IPS-20b (cell line): Measurements from ENCODE around the gene OSTN.
"Not testable (repeated sequence)": the region's sequence is repeated elsewhere in the genome, so short reads cannot be mapped to it uniquely, and the experiment has no call there.

ENCODE experiments used
- H3K27ac ChIP-seq: one replicate; pipeline ENCODE4 v1.5.1; 2013; ENCODE audit warnings: low read length
- H3K27me3 ChIP-seq: 2 replicates; pipeline ENCODE4 v1.6.1; 2013; ENCODE audit warnings: mild to moderate bottlenecking, low read length, inconsistent platforms; ENCODE audit not compliant: insufficient read depth
- H3K36me3 ChIP-seq: 2 replicates; pipeline ENCODE4 v1.6.1; 2013; ENCODE audit warnings: low read depth, mild to moderate bottlenecking, inconsistent platforms, low read length, moderate library complexity; ENCODE audit not compliant: insufficient read depth
- H3K4me1 ChIP-seq: 2 replicates; pipeline ENCODE4 v1.6.1; 2013; ENCODE audit warnings: mild to moderate bottlenecking, control low read depth, inconsistent platforms, low read length, moderate library complexity; ENCODE audit not compliant: insufficient read depth
- H3K4me3 ChIP-seq: 2 replicates; pipeline ENCODE4 v1.5.1; 2013; ENCODE audit warnings: mild to moderate bottlenecking, low read length, inconsistent platforms
- H3K9ac ChIP-seq: 2 replicates; pipeline ENCODE4 v1.6.1; 2013; ENCODE audit warnings: low read depth, mild to moderate bottlenecking, inconsistent platforms, low read length, moderate library complexity
- H3K9me3 ChIP-seq: 2 replicates; pipeline ENCODE4 v1.6.1; 2013; ENCODE audit warnings: mild to moderate bottlenecking, low read depth, low read length, inconsistent platforms; ENCODE audit not compliant: insufficient read depth

OSTN gene

DNA sequence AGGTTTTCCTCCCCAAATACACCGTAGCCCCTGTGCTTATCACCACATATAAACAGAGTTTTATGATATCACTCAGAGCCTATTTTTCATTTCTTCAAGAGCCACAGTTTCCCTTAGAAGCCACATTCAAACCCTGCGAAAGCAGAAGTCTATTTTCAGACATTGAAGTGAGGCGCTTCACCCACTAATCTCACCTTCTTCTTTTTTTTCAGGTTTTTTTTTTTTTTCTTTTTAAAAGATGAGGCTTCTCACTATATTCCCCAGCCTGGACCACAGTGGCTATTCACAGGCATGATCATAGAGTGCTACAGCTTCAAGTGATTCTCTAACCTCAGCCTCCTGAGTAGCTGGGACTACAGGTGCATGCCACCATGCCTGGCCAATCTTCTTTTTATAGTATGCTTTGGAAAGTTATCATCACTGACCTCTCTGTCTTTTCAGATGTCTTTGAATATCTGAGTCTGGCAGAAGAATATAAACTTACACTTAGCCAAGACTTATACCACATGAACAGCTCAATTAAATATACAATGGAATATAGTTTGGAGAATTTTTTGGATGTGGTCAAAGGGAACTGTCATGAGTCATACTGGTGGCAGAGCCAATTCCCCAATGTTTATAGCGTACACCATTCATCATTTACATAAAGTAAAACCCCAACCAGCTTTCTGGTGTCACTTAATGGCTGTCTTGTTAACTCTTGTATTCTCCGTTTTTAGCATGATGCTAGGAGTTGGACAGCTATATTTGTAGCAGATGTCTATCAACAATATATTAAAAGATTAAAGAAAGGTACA, 70.4 kb downstream of the OSTN start:
- Histone ChIP-seq H3K27ac (no peak overlapping the region), H3K9me3 (no peaks in the 10 kb centered on the region; the same call in 1 of the 2 replicates), H3K27me3 (no peaks in the 10 kb centered on the region), H3K9ac (no peak overlapping the region), H3K4me3 (no peak overlapping the region), H3K36me3 (no peaks in the 10 kb centered on the region), H3K4me1 (no peaks in the 10 kb centered on the region)

DNA sequence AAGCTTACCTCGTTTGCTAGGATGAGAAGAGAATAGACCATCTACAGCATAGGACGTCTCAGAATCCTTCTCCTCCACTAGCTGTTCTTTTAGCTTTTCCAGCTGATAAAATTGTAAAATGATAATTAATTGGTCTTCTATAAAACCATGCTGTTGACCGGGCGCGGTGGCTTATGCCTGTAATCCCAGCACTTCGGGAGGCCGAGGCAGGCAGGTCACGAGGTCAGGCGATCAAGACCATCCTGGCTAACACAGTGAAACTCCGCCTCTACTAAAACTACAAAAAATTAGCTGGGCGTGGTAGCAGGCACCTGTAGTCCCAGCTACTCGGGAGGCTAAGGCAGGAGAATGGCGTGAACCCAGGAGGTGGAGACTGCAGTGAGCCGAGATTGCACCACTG, 76.2 kb downstream of the OSTN start:
- H3K9me3 ChIP-seq, H3K9ac ChIP-seq, H3K4me1 ChIP-seq, H3K27ac ChIP-seq, H3K4me3 ChIP-seq, H3K27me3 ChIP-seq, H3K36me3 ChIP-seq: not testable (repeated sequence)

DNA sequence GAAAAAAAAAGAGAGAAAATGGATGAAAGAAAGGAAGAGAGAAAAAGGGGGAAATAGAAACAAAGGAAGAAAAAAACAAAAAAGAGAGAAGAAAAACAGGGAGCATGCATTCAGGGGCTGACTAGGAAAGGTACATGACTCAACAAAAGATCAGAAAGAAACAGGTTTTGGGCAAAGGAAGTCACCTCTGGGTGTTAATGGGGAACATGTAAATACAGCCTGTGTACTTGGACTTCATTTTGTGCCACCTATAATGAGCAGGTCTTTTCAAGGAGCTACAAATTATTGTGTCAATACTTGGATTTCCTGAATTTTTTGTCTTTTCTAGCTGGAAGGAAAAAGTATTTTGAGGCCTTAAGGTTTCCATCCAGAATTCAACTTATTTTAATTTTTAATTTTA, 76.7 kb downstream of the OSTN start:
- Histone ChIP-seq H3K4me3 (no peak overlapping the region), H3K9me3 (no peaks in the 10 kb centered on the region; the same call in 1 of the 2 replicates), H3K4me1 (no peaks in the 10 kb centered on the region), H3K27ac (no peak overlapping the region), H3K36me3 (no peaks in the 10 kb centered on the region), H3K9ac (no peak overlapping the region), H3K27me3 (no peaks in the 10 kb centered on the region)

DNA sequence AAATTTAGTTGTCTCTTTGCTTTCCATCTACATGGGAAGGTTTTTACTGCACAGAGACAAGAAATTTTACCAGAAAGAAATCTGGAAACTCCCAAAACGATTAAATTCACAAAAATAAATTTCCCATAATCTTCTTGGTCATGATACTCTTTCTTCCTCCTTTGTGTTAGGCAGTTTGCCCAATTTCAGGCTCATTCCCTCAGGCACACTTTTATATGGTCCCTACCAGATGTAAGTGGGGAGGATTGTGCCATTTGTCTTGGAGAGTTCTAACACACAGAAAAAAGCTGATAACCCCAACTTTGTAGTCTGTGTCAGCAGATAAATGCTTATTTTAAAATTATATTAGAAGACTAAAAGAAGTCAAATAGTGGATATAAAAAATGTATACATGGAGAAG, 81.1 kb downstream of the OSTN start:
- no peak overlapping the region for H3K27ac ChIP-seq
- H3K4me3 ChIP-seq, result no peak overlapping the region
- H3K4me1 ChIP-seq, result no peaks in the 10 kb centered on the region
- no peaks in the 10 kb centered on the region for H3K9me3 ChIP-seq
- H3K36me3 ChIP-seq, result no peaks in the 10 kb centered on the region
- H3K9ac ChIP-seq, result no peak overlapping the region
- H3K27me3 ChIP-seq, result no peaks in the 10 kb centered on the region

DNA sequence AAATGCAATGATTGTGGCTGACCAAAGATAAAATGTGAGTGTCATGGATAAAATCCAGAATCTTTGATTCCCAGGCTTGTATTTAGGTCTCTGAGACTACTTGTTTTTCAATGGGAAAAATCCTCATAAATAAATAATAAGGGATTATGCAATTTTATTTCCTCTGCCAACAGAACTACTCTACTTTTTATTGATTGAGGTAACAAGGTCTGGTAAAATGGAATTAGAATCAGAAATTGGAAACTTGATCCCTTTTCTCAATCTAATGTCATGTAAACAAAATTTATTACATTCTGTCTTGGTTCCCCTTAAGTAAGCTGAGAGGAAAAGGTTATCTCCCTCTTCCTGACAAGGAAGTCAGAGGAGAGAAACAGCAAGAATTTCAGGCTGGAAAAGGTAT, 81.8 kb downstream of the OSTN start:
- Histone ChIP-seq H3K36me3 (no peaks in the 10 kb centered on the region), H3K27ac (no peak overlapping the region), H3K9me3 (no peaks in the 10 kb centered on the region), H3K4me3 (no peak overlapping the region), H3K9ac (no peak overlapping the region), H3K4me1 (no peaks in the 10 kb centered on the region), H3K27me3 (no peaks in the 10 kb centered on the region)

DNA sequence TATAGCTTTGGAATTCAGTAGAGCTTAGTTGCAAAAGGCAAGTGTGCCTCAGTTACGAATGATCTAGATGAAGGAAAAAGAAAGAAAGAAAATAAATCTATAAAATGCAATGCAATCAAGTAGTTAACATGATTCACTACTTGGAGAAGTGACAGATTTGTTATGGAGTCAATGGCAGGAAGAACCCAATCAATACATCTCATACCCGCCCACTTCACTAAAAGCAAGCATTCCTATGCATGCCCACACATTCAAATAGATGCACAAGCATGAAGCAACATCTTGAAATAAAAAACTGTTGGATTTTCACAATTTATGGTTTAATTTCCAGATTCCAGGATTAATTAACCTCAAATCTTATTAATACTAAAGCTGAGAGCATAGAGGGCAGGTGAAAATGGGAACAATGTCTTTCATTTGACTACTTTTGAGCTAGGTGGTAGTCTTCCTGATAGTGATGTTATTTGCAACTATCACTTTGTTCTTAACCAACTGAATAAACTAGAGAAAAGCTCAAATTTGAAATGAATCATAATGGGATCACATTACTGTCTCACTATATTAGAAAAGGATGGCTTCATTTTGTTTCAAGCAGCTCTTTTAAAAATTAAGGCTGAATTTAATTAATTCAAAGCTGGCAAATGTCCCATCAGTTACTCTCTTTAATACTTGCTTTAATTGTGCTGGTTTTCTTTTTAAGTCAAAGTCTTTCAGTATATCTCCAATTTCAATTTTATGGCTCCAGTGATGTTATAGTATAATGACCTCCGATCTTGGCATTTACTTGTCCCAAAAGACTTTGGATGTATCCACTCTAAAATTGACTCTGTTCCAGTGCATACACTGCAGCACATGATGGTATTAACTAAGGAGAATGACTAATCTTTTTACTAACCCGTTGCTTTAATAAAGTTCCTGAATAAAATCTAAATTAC, 83.5 kb downstream of the OSTN start:
- no peaks in the 10 kb centered on the region for H3K27me3 ChIP-seq
- no peaks in the 10 kb centered on the region for H3K4me1 ChIP-seq
- no peak overlapping the region for H3K27ac ChIP-seq
- H3K9ac ChIP-seq, result no peak overlapping the region
- H3K9me3 ChIP-seq, result no peaks in the 10 kb centered on the region
- no peak overlapping the region for H3K4me3 ChIP-seq
- H3K36me3 ChIP-seq, result no peaks in the 10 kb centered on the region

DNA sequence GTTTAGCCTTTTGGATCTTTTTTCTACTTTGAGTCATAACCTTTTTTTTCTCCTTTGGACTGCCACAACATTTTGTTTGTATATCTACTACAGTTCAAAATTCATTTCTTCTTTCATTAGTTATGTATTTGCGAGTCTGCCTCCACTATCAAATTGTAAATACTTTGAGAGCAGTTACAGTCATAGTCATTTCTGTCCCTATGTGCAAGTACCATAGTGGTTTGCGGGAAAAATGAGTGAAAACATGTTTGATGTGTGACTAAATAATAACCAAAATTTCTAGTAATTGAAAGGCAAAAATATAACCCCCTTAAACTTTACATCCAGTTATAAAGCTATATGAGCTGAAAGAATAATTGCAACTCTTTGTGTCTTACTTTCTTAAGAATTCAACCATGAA, 84.4 kb downstream of the OSTN start:
- H3K9ac ChIP-seq, result no peak overlapping the region
- H3K9me3 ChIP-seq, result no peaks in the 10 kb centered on the region
- no peak overlapping the region for H3K27ac ChIP-seq
- no peak overlapping the region for H3K4me3 ChIP-seq
- H3K36me3 ChIP-seq, result no peaks in the 10 kb centered on the region
- no peaks in the 10 kb centered on the region for H3K4me1 ChIP-seq
- H3K27me3 ChIP-seq, result no peaks in the 10 kb centered on the region

DNA sequence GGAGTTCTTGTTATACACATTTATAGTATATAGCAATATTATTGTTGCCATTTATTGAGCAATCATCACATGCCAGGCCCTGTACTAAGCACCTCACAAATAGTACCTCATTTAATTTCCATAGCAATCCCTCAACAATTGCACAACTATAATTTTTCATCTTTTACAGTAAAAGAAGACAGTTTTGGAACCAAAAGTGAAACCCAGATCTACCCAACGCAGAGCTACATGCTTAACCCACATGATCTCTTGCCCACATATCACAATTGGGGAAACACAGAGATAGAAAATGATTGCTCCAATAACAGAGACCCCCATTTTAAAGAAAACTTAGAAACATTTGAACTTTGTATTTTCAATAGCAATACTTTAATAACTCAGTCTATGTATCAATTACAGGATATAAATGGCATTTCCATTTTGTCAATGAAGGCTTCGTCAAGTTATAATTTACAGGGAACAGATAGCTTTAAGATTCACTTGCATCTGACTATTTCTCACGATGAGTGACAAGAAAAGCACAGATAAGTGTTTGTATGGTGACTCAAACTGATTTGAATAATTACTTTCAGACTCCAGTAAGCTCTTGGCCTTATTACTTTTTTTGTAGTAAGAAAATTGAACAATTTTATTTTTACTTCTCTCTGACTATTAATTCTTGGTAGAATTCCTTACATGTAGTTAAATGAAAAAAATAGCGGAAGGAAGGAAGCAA, 91.4 kb downstream of the OSTN start:
- Histone ChIP-seq H3K36me3 (no peaks in the 10 kb centered on the region), H3K27me3 (no peaks in the 10 kb centered on the region), H3K4me1 (no peaks in the 10 kb centered on the region), H3K9ac (no peak overlapping the region), H3K27ac (no peak overlapping the region), H3K4me3 (no peak overlapping the region), H3K9me3 (no peaks in the 10 kb centered on the region)

DNA sequence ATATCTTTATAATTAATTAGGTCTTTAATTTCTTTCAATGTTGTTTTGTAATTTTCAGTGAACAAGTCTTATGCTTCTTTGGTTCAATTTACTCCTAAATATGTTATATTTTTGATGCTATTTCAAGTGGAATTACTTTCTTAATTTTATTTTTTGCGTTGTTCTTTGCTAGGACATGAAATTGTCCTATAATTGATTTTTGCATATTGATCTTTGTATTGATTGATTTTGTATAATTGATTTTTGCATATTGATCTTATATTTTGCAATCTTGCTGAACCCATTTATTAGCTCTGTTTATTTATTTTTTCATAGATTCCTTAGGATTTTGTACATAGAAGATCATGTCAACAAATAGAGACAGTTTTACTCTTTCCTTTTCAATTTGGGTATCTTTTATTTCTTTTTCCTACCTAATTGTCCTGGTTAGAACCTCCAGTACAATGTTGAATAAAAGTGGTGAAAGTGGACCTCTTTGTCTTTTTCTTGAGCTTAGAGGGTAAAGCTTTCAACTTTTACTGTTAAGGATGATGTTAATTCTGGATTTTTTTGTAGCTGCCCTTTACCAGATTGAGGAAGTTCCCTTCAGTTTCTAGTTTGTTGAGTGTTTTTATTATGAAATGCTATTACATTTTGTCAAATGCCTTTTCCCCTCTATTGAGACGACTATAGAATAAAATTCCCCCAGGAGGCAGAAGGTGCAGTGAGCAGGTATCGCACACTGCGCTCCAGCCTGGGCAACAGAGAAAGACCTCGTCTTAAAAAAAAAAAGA, 93.4 kb downstream of the OSTN start:
- Histone ChIP-seq H3K27ac (no peak overlapping the region), H3K4me3 (no peak overlapping the region), H3K4me1 (no peaks in the 10 kb centered on the region), H3K9me3 (no peaks in the 10 kb centered on the region), H3K36me3 (no peaks in the 10 kb centered on the region), H3K9ac (no peak overlapping the region), H3K27me3 (no peaks in the 10 kb centered on the region)

DNA sequence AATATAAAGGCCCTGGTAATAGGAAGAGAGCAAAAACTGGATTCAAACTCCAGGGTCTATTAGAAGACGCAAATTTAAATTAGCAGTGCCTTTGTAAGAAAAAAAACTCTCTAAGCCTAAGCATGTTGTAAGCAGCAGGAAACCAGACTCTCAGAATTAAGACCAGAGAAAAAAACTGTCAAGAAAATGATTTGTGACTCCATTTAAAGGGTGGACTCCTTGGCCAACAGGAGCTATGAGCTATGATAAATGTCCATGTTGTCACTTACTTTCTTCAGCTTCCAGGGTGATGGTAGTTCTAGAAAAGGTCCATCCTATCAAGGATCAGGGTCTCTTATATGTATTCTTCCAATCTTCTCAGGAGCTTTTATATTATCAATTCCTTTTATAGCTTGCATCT, 95.2 kb downstream of the OSTN start:
- Histone ChIP-seq H3K4me1 (no peaks in the 10 kb centered on the region), H3K27me3 (no peaks in the 10 kb centered on the region), H3K4me3 (no peak overlapping the region), H3K27ac (no peak overlapping the region), H3K9ac (no peak overlapping the region), H3K9me3 (no peaks in the 10 kb centered on the region), H3K36me3 (no peaks in the 10 kb centered on the region)

DNA sequence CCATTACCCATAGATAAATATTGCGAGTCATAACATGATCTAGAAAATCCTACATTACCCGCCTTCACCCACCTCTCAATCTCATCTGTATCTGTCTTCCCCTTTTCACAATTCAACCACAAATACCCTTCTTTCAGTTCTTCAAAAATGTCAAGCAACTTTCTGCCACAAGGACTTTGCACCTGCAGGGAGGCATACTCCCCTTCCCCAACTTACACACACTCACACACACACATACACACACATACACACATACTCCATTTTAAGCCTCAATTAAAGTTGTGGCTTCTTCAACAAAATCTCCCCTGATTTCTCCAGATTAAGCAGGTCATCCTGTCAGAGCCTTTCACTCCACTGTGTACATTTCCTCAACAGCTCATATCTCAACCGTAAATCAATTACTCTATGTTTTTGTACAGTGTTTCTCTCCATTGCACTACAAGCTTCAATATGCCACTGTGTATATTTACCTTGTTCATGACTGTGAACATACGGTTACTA, 97.0 kb downstream of the OSTN start:
- Histone ChIP-seq H3K4me1 (no peaks in the 10 kb centered on the region), H3K9ac (no peak overlapping the region), H3K9me3 (no peaks in the 10 kb centered on the region), H3K4me3 (no peak overlapping the region), H3K27ac (no peak overlapping the region), H3K27me3 (no peaks in the 10 kb centered on the region), H3K36me3 (no peaks in the 10 kb centered on the region)
